ENCODE data around the gene ALDH4A1.

The ALDH4A1 gene

GRCh38 chr1:18939398-18940302 lies 37.3 kb upstream of the ALDH4A1 start:
- TF ChIP-seq CTCF (IDR thresholded peaks at IDR 0.05; ENCODE audit: low read depth, low read length, missing control alignments) = no peak
- DNase-seq (ENCODE audit: low read depth) = no peak
- in situ Hi-C loops (cut with HindIII; ENCODE audit: low sequenced_read_pairs) = no loop called here
- no peak overlapping the region for H3K4me3 ChIP-seq (ENCODE audit: low read depth, low read length)

GRCh38 chr1:18938707-18939070 lies 36.3 kb upstream of the ALDH4A1 start:
- in situ Hi-C loops (cut with HindIII; ENCODE audit: low sequenced_read_pairs) = no loop called here
- no peak overlapping the region for H3K4me3 ChIP-seq (ENCODE audit: low read depth, low read length)
- TF ChIP-seq CTCF (IDR thresholded peaks at IDR 0.05; ENCODE audit: low read depth, low read length, missing control alignments) = no peak
- DNase-seq (ENCODE audit: low read depth) = no peak

- H3K4me3 ChIP-seq (ENCODE audit: low read depth, low read length) = no peak overlapping the region
- no peak for TF ChIP-seq CTCF (IDR thresholded peaks at IDR 0.05; ENCODE audit: low read depth, low read length, missing control alignments)
- in situ Hi-C loops (cut with HindIII; ENCODE audit: low sequenced_read_pairs) = no loop called here
- no peak for DNase-seq (ENCODE audit: low read depth)
These were observed 35.8 kb upstream of the ALDH4A1 start for GRCh38 chr1:18938008-18938706.

- in situ Hi-C loops (cut with HindIII; ENCODE audit: low sequenced_read_pairs) = no loop called here
- TF ChIP-seq CTCF (IDR thresholded peaks at IDR 0.05; ENCODE audit: low read depth, low read length, missing control alignments) = no peak
- no peak overlapping the region for H3K4me3 ChIP-seq (ENCODE audit: low read depth, low read length)
- DNase-seq (ENCODE audit: low read depth) = no peak
These were observed 35.2 kb upstream of the ALDH4A1 start for GRCh38 chr1:18937539-18937938.

GRCh38 chr1:18936814-18937481 lies 34.6 kb upstream of the ALDH4A1 start:
- in situ Hi-C loops (cut with HindIII; ENCODE audit: low sequenced_read_pairs) = no loop called here
- DNase-seq (ENCODE audit: low read depth) = no peak
- TF ChIP-seq CTCF (IDR thresholded peaks at IDR 0.05; ENCODE audit: low read depth, low read length, missing control alignments) = no peak
- H3K4me3 ChIP-seq (ENCODE audit: low read depth, low read length) = no peak overlapping the region

- no peak for TF ChIP-seq CTCF (IDR thresholded peaks at IDR 0.05; ENCODE audit: low read depth, low read length, missing control alignments)
- no peak for DNase-seq (ENCODE audit: low read depth)
- H3K4me3 ChIP-seq (ENCODE audit: low read depth, low read length) = no peak overlapping the region
- in situ Hi-C loops (cut with HindIII; ENCODE audit: low sequenced_read_pairs) = no loop called here
These were observed 34.1 kb upstream of the ALDH4A1 start for GRCh38 chr1:18936471-18936813.

Measured in astrocyte of the cerebellum (primary cell).